Inflammatory macrophage treated with lipopolysaccharide for 4 hours (primary cell): Measurements from ENCODE around the gene TMED7.
"Not testable (repeated sequence)": the region's sequence is repeated elsewhere in the genome, so short reads cannot be mapped to it uniquely, and the experiment has no call there.

Experiments
- DNase-seq: peaks from one replicate; pipeline ENCODE4 v3.0.0-alpha.2; 2020

The TMED7 gene

DNA sequence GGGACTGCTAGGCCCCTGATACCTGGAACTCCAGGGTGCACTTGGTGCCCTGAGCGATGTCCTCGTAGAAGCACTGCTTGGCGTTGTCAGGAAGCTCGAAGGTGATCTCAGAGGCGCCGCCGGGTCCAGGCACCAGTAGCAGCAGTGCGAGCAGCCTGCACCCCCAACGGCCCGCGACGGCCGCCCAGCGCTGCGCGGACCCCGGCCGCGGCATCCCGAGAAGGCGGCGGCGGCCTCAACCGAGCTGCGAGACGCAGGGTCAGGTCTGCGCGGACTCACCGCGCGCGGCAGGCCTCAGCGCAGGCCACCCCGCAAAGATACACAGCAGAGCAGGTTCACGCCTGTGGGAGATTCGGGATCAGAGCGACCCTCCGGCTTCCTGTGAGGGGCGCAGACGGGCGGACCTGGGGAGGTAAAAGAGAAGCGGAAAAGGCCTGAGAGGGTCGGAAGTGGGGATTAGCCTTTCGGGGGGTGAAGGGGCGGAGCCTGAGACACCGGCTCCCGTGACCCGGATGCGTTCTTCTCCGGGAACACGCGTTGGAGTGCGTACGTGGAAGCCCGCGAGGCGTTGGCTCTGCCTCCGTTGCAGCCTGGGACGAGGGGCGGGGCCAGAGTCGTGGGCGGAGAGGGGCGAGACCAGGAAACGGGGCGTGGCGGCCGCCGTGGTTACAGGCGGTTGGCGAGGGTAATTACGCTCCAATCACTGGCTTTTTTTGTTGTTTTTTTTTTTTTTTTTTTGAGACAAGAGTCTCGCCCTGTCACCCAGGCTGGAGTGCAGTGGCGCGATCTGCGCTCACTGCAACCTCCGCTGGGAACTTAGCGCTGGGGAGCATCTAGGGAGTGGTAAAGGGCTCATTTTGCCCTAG is at the start of gene TMED7:
Gene TMED7, minus strand, starts transcription at position 458 of the 866 bp plus-strand sequence. Its CDS starts 244 bp downstream, at position 214.
- peak; percentile 100 for DNase-seq

- not testable (repeated sequence) for DNase-seq
Observed at GRCh38 chr5:115674782-115675181, 48.9 kb upstream of the TMED7 start.

- DNase-seq: no peak
Observed at GRCh38 chr5:115673596-115673995, 47.8 kb upstream of the TMED7 start.

GRCh38 chr5:115671939-115672338 is 46.1 kb upstream of the TMED7 start:
- DNase-seq: no peak

DNA sequence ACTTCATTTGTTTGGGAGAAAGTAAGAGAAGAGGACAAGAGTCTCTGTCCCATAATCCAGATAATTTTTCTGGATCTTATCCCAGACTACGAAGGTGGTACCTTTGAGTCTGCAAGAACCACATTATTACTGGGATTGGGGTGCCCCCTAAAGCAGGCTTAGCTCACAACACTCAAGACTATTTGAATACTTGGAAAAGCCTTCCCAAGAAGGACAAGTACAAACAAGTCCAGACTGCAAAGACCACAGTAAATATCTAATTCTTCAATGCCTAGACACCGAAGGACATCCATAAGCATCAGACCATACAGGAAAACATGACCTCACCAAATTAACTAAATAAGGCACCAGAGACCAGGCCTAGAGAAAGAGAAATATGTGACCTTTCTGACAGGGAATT is 40.2 kb upstream of the TMED7 start:
- DNase-seq: no peak

- DNase-seq: no peak
Observed at GRCh38 chr5:115661563-115661962, 35.7 kb upstream of the TMED7 start.

DNA sequence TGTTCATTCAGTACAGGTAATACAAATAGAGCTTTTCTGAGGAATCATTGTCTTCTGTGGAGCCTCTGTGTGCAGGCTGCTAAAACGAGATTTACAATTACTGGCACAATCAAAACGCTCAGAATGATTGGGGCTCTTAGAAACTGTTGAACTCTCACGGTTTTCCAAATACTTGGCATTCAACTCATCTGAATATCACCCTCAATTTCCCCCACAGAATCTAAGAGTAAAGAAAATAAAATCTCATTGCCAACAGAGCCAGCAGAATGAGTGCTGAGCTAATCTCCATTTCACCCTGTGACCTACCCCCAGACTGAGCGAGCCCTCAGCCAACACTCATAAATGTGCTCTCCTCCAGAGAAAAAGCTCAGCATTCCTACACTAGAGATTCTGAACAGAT is 35.3 kb upstream of the TMED7 start:
- no peak for DNase-seq

DNA sequence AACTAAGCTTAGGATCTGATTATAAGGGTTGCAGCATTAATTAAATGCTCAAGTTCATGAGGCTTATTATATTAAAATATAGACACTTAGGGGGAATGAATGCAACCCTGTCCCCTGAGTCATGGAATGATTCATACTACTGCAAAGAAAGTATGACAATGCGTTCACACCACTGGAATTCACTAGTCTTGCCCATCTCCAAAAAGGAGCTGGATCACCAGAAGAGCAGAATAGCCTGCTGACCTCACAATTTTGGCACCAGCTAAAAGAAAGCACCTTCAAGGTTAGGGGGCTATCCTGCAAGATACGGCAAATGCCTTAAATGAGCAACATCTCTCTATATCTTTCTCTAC is 32.0 kb upstream of the TMED7 start:
- no peak for DNase-seq

DNA sequence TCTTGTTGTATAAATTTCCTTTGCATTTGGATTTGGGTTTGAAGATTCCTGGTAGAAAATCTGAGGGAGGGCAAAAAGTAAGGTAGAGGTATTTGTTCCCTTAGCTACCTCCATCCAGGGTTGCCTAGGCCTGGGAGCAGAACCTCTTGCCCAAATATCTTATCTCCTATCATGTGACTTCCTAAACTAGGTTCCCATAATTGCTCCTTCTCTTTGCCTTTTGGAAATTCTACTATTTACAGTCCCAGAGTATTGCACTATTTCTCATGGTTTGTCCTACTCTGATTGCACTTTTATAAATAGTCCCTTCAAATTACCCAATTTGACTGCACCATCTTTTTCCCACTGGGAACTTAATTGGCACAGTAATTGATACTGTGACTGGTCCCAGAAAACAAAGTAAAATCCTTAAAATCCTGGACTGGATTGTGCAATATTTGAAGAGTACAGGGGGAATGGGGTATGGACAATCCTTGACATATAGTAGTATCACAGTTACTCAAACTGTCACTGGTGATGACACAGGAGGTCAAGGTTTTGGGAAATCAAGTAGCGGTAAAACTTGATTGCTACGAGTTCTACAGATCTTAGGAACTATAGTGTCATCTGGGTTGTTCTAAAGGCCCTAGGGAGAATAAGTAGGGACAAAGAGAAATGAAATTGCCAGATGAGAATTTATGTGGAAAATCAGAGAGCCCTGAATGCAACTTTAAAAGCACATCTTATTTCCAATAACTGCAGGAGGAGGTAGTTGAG is 31.5 kb upstream of the TMED7 start:
- no peak for DNase-seq

GRCh38 chr5:115656404-115656803 is 30.6 kb upstream of the TMED7 start:
- no peak for DNase-seq

DNA sequence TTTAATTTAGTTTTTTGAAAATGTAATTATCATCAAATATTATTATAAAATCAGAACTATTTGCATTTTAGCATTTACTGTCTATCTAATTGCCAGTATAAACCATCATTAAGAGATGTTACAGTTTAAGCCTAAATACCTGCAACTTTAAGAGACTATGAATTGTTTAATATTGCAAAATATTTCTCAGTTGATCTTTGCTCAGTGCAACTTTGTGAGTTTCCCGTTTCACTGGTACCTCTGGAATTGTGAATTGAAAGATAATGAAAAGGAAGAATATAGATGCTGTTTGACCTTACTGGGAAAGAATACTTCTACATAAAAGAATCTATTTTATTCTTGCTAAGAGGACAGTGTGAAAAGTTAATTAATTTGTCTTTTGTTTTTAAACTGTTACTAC is 30.2 kb upstream of the TMED7 start:
- no peak for DNase-seq

- DNase-seq: no peak
Observed at GRCh38 chr5:115649541-115649940, 23.7 kb upstream of the TMED7 start.

DNA sequence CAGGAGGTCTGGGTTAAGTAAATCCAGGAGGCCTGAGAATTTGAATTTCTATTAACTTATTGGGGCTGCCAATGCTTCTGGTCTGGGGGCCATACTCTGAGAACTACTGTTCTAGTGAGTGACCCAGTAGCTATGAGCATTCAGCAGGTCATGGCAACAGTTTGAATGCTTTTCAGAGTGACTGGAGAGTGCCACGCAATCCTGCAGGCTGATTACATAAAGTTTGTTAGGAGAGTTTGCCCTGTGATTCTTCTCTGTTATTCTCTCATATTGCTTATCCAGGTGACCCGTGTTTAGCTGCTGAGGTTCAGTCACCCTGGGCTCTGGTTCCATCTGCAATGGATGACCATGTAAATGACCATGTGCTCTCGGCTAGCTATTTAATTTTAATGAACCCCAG is 22.2 kb upstream of the TMED7 start:
- no peak for DNase-seq

DNA sequence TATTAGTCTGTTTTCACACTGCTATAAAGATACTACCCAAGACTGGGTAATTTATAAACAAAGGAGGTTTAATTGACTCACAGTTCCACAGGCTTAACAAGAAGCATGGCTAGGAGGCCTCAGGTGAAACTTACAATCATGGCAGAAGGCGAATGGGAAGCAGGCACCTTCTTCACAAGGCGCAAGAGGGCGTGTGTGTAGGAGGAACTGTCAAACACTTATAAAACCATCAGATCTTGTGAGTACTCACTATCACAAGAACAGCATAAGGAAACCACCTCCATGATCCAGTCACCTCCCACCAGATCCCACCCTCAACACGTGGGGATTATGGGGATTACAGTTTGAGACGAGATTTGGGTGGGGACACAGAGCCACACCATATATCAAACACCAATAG is 19.6 kb upstream of the TMED7 start:
- DNase-seq: not testable (repeated sequence)

DNA sequence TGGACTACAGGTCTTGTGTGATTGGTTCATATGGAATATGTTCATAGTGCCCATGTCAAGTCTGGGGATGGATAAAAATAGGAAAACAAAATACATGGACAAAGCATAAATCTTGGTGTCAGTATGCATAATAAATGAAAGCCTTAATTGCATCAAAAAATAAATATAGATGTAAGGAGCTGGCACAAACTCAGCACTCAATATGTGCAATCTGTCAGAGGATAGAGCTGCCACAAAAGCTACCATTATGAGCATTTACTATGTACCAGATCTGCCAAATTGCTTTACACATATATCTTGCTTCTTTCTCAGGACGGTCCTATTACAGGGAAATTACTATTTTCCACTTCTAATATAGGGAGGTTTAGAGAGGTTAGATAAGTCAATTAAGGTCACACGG is 18.2 kb upstream of the TMED7 start:
- DNase-seq: no peak

GRCh38 chr5:115641948-115642347 is 16.1 kb upstream of the TMED7 start:
- DNase-seq: no peak

DNA sequence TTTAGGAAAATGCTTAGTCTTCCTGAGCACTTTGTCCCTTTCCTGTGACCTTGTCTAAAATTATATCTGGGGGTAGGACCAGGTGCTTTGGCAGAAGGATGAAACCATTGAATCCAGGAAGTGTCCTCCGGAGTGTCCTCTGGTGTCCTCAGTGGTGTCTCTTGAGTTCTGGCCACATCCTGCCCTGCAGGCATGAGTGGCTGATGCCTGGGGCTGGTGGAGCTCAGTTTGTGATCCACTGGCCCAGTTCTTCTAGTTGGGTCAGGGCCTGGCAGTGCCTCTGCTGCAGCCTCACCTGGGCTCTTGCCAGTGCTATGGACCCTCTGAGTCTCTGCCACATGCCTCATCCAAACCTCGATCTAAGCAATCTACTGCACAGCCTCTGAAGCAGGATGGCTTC is 14.4 kb upstream of the TMED7 start:
- DNase-seq: no peak

DNA sequence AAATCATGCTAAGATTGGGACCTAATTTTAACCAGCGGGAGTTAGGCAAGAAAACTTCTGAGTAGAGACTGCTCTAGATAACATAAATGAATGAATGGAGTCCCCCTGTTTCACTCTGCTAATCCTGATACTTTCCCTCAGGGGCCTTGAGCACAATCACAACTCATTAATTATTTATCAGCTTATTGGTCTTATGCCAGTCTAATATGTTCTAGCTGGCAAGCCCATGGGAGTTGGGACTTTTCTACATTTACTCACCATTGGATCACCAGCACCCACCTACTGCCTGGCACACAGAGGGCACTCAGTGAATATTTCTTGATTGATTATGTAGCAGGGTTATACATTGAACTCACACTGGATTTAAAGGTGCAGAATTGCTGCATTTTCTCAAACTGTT is 13.5 kb upstream of the TMED7 start:
- DNase-seq: no peak

GRCh38 chr5:115637507-115637906 is 11.7 kb upstream of the TMED7 start:
- no peak for DNase-seq

DNA sequence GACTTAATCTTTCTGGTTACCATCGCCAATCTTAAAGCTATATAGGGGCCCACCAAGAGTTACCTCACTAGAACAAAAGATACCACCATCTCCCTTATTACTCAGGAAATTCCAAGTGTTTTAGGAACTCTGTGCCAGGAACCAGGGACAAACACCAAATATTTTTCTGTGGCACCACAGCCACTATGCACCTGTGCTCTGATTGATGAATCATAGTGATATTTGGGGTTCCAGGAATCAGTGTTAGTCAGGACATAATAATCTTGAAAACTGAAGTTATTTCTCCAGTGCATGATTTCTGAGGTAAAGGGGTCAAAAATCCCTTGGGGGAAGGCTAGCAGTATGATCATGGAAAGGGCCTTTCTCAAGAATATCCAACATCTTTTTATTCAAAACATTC is 10.2 kb upstream of the TMED7 start:
- DNase-seq: no peak

- DNase-seq: peak; percentile 84
Observed at GRCh38 chr5:115634343-115635132, 8.7 kb upstream of the TMED7 start.

DNA sequence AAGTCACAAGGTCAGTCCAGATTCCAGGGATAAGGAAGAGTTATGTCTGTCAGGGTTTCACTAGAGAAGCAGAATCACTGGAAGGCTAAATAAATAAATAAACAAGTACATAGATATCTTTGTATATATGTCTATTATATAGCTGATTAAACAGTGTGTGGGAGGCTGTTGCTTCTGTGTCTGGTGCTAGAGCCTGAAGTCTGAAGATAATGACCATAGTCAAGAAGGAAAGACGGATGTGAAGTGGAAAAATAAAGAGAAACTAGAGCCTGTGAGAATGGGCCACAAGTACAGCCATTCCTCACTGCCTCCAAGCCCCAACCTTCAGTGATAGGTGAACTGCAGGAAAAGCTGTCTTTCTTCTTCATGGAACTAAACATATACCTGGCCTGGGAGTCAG is 4.1 kb upstream of the TMED7 start:
- DNase-seq: no peak

- peak; percentile 61 for DNase-seq
Observed at GRCh38 chr5:115627295-115627865, 1.5 kb upstream of the TMED7 start.
